ENCODE results near the gene KIN.
"Not testable (repeated sequence)": the region's sequence is repeated elsewhere in the genome, so short reads cannot be mapped to it uniquely, and the experiment has no call there.

The KIN gene

DNA sequence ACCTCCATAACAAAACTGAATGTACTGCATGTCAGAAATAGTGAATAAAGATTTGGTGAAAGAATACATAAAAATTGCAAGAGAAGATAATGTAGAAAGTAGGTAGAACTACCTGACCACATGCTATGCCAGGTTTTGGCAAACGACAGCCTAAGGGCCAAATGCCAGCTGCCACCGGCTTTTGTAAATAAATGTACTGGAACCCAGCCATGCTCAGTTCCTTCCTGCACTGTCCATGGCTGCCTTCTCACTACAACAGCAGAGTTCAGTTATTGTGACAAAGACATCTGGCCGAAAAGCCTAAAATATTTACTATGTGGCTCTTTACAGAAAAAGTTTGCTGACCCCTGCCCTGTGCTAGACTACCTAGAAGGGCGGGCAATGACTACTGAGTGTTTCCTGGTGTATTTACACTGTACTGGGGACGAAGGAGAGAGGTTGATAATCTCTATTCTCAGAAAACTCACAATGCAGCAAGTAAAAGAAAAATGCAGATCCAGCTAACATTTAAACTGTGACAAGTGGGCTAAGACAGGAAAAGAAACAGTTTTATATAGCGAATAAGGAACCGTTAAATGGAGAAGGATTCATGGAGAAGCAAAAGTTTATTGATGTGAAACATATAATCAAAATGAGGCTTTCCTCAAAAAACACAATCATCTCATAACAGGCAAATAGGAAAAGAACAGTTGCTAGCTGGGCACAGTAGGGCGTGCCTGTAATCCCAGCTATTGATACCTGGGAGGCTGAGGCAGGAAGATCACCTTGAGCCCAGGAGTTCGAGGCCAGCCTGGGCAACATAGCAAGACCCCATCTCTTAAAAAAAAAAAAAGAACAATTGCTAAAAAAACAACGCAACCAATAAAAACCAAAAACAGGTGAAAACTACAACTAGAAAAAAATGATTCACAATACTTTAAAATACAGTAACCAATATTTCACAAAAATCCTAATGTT lies 13.7 kb downstream of the KIN start:
- Histone ChIP-seq H3K27me3 (ENCODE audit: control insufficient read depth, insufficient read depth, low read length, poor library complexity, severe bottlenecking) (no peaks in the 10 kb centered on the region), H3K4me1 (ENCODE audit: control insufficient read depth, insufficient read depth, low read length) (no peaks in the 10 kb centered on the region), H3K9me3 (ENCODE audit: control insufficient read depth, low read length) (no peaks in the 10 kb centered on the region), H3K4me3 (ENCODE audit: insufficient read depth, low read depth, low read length) (no peak overlapping the region), H3K27ac (ENCODE audit: insufficient read depth, low read depth, low read length, poor library complexity, severe bottlenecking) (no peak overlapping the region), H3K36me3 (ENCODE audit: control insufficient read depth, insufficient read depth, low read length) (peaks cover 20% of the 10 kb centered on the region)
- 80 to 86% methylated on average over 8 to 10 of the region's 10 CpGs for WGBS, 2 experiments

DNA sequence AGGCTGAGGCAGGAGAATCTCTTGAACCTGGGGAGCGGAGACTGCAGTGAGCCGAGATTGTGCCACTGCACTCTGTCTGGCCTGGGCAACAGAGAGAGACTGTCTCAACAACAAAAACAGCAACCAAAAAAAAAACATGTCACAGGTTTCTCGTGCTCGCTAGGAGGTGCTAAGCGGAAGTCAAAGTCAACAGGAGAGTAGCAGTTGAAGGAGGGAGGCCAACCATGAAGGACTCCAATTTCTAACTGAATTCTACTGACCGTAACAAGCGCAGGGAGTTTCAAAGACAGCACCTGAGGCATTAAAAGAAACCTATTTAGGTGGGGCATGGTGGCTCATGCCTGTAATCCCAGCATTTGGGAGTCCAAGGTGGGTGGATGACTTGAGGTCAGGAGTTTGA lies 19.4 kb downstream of the KIN start:
- H3K27me3 ChIP-seq (ENCODE audit: control insufficient read depth, insufficient read depth, low read length, poor library complexity, severe bottlenecking) = no peaks in the 10 kb centered on the region
- H3K9me3 ChIP-seq (ENCODE audit: control insufficient read depth, low read length) = no peaks in the 10 kb centered on the region
- H3K27ac ChIP-seq (ENCODE audit: insufficient read depth, low read depth, low read length, poor library complexity, severe bottlenecking) = no peak overlapping the region
- WGBS, 2 experiments = 94 to 95% methylated on average over 7 of the region's 7 CpGs
- no peaks in the 10 kb centered on the region for H3K36me3 ChIP-seq (ENCODE audit: control insufficient read depth, insufficient read depth, low read length)
- no peaks in the 10 kb centered on the region for H3K4me1 ChIP-seq (ENCODE audit: control insufficient read depth, insufficient read depth, low read length)
- no peak overlapping the region for H3K4me3 ChIP-seq (ENCODE audit: insufficient read depth, low read depth, low read length)

DNA sequence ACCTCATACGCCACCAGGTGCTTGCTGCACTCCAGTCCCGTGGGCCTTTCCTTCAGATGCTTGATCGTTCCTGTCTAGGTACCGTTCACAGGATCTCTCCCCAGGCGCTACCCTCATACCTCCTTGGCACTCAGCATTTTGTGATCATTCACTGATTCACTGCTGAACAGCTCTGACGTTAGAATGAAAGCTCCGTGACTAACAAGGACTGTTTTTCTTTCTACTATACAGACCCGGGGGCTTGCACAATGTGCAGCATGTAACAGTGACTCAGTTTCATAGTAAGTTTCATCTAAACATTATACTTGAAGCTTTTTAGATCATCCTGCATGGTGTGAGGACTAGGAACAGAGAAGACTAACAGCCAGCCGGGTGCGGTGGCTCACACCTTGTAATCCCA lies 20.6 kb downstream of the KIN start:
- Histone ChIP-seq H3K9me3 (ENCODE audit: control insufficient read depth, low read length) (no peaks in the 10 kb centered on the region), H3K27me3 (ENCODE audit: control insufficient read depth, insufficient read depth, low read length, poor library complexity, severe bottlenecking) (no peaks in the 10 kb centered on the region), H3K36me3 (ENCODE audit: control insufficient read depth, insufficient read depth, low read length) (peaks cover 6% of the 10 kb centered on the region), H3K4me1 (ENCODE audit: control insufficient read depth, insufficient read depth, low read length) (no peaks in the 10 kb centered on the region), H3K4me3 (ENCODE audit: insufficient read depth, low read depth, low read length) (no peak overlapping the region), H3K27ac (ENCODE audit: insufficient read depth, low read depth, low read length, poor library complexity, severe bottlenecking) (no peak overlapping the region)
- WGBS, 2 experiments = 95 to 96% methylated on average over 10 of the region's 10 CpGs

DNA sequence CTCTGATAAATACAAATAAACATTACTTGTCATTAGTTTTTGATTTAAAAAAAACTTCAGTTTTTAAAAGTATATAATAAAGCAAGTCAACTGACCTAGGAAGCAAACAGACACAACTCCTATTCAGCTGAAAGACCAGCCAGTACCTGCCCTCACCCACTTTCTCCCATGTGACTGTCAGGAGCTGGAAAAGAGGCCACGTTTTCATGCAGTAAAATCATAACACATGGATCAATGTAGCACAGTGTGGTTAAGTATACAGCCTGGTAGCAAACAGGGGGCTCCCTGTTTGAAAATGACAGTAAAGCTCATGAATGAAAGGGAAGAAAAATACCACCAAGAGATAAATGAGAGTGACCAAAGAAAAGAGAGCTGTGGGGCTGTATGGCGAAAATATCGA lies 21.6 kb downstream of the KIN start:
- Histone ChIP-seq H3K9me3 (ENCODE audit: control insufficient read depth, low read length) (no peaks in the 10 kb centered on the region), H3K4me3 (ENCODE audit: insufficient read depth, low read depth, low read length) (no peak overlapping the region), H3K27ac (ENCODE audit: insufficient read depth, low read depth, low read length, poor library complexity, severe bottlenecking) (no peak overlapping the region), H3K27me3 (ENCODE audit: control insufficient read depth, insufficient read depth, low read length, poor library complexity, severe bottlenecking) (no peaks in the 10 kb centered on the region), H3K36me3 (ENCODE audit: control insufficient read depth, insufficient read depth, low read length) (peaks cover 8% of the 10 kb centered on the region), H3K4me1 (ENCODE audit: control insufficient read depth, insufficient read depth, low read length) (no peaks in the 10 kb centered on the region)
- WGBS, 2 experiments = 92 to 95% methylated on average over 3 of the region's 3 CpGs

DNA sequence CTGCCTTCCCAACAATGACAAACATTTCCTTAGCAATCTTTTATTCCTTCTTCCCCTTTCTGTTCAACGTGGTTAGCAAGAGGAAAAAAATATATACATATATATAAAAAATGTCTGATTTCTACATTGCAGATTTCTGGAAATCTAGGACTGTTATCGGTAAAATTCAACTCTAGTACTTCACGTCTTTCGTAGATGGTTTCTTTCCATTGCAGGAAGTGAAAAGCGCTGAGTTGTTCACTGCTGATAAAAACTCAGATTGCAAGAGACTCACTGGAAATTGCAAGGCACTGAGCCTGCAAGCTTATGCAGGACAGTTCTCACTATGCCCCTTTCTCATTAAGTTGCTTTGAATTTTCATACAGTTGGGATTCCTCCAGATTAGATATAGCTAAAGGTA lies 23.9 kb downstream of the KIN start:
- Histone ChIP-seq H3K27me3 (ENCODE audit: control insufficient read depth, insufficient read depth, low read length, poor library complexity, severe bottlenecking) (no peaks in the 10 kb centered on the region), H3K36me3 (ENCODE audit: control insufficient read depth, insufficient read depth, low read length) (peaks cover 13% of the 10 kb centered on the region), H3K27ac (ENCODE audit: insufficient read depth, low read depth, low read length, poor library complexity, severe bottlenecking) (no peak overlapping the region), H3K4me1 (ENCODE audit: control insufficient read depth, insufficient read depth, low read length) (no peaks in the 10 kb centered on the region), H3K9me3 (ENCODE audit: control insufficient read depth, low read length) (no peaks in the 10 kb centered on the region), H3K4me3 (ENCODE audit: insufficient read depth, low read depth, low read length) (no peak overlapping the region)
- WGBS, 2 experiments = 96 to 97% methylated on average over 4 of the region's 5 CpGs

DNA sequence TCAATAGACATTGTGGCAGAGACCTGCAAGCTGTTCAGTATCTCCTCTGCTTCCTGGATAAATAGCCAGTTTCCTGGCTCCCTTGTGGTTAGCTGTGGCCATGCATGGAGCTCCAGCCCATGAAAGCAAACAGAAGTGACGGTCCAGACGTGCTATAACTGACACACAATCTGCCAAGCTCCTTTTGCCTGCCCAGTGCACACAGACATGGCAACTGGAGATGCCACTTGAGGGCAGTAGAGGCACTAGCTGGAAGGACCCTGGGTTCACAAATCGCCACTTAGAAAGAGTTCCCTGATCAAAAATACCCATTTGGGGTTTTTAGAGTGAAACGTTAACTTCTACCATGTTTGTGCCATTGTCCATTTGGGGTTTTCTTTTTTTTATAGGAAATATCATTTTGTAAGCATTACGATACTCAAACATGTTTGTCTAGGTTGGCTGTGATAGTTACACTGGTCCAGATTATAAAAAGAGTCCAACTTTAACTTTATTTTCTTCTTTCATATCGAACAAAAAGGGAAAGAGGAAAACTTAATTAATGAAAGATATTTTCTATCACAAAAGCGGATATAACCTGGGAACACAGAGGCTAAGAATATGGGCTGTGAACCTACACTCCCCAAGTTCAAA lies 31.3 kb downstream of the KIN start:
- H3K36me3 ChIP-seq (ENCODE audit: control insufficient read depth, insufficient read depth, low read length) = peaks cover 33% of the 10 kb centered on the region
- no peak overlapping the region for H3K27ac ChIP-seq (ENCODE audit: insufficient read depth, low read depth, low read length, poor library complexity, severe bottlenecking)
- H3K4me1 ChIP-seq (ENCODE audit: control insufficient read depth, insufficient read depth, low read length) = no peaks in the 10 kb centered on the region
- no peaks in the 10 kb centered on the region for H3K9me3 ChIP-seq (ENCODE audit: control insufficient read depth, low read length)
- no peak overlapping the region for H3K4me3 ChIP-seq (ENCODE audit: insufficient read depth, low read depth, low read length)
- no peaks in the 10 kb centered on the region for H3K27me3 ChIP-seq (ENCODE audit: control insufficient read depth, insufficient read depth, low read length, poor library complexity, severe bottlenecking)
- 91 to 96% methylated on average over 5 to 6 of the region's 7 CpGs for WGBS, 2 experiments

DNA sequence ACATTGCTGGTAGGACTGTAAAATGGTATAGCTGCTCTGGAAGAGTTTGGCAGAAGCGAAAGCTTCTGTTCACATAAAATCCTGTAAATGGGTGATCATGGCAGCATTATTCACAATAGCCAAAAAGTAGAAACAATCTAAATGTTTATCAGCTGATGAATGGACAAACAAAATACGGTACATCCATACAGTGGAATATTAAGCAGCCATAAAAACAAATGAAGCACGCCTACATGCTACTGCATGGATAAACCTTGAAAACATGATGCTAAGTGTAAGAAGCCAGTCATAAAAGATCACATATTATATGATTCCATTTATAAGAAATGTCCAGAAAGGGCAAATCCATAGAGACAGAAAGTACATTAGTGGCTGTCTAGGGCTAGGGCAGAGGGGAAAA lies 32.7 kb downstream of the KIN start:
- H3K4me3 ChIP-seq (ENCODE audit: insufficient read depth, low read depth, low read length) = no peak overlapping the region
- no peaks in the 10 kb centered on the region for H3K27me3 ChIP-seq (ENCODE audit: control insufficient read depth, insufficient read depth, low read length, poor library complexity, severe bottlenecking)
- H3K9me3 ChIP-seq (ENCODE audit: control insufficient read depth, low read length) = no peaks in the 10 kb centered on the region
- whole genome bisulfite sequencing, 2 experiments = 95 to 96% methylated on average over 3 of the region's 3 CpGs
- H3K36me3 ChIP-seq (ENCODE audit: control insufficient read depth, insufficient read depth, low read length) = peaks cover 33% of the 10 kb centered on the region
- H3K27ac ChIP-seq (ENCODE audit: insufficient read depth, low read depth, low read length, poor library complexity, severe bottlenecking) = no peak overlapping the region
- H3K4me1 ChIP-seq (ENCODE audit: control insufficient read depth, insufficient read depth, low read length) = no peaks in the 10 kb centered on the region

DNA sequence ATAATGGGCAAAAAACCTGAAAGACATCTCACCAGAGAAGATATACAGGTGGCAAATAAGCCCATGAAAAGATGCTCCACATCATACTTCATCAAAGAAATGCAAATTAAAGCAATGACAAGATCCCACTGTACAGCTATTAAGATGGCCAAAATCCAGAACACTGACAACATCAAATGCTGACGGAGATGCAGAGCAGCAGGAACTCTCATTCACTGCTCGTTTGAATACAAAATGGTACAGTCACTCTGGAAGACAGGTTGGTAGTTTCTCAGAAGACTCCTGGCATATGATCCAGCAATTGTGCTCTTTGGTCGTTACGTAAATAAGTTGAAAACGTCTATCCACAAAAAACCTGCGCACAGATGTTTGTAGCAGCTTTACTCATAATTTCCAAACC lies 35.5 kb downstream of the KIN start:
- peaks cover 16% of the 10 kb centered on the region for H3K36me3 ChIP-seq (ENCODE audit: control insufficient read depth, insufficient read depth, low read length)

DNA sequence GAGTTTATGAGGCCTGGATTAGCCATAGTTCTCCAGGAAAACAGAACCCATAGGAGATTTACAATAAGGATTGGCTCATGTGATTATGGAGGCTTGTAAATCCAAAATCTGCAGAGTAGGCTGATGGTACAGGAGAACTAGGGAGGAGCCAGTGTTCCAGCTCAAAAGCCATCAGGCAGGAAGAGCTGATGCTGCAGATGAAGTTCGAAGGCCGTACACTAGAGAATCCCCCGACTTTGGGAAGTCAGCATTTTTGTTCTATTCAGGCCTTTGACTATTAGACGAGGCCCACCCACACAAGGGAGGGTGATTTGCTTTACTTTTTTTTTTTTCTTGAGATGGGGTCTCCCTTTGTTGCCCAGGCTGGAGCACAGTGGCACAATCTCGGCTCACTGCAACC lies 37.6 kb downstream of the KIN start:
- H3K27me3 ChIP-seq (ENCODE audit: control insufficient read depth, insufficient read depth, low read length, poor library complexity, severe bottlenecking) = no peaks in the 10 kb centered on the region
- no peaks in the 10 kb centered on the region for H3K4me1 ChIP-seq (ENCODE audit: control insufficient read depth, insufficient read depth, low read length)
- H3K27ac ChIP-seq (ENCODE audit: insufficient read depth, low read depth, low read length, poor library complexity, severe bottlenecking) = no peak overlapping the region
- WGBS, 2 experiments = 87 to 94% methylated on average over 5 of the region's 5 CpGs
- H3K4me3 ChIP-seq (ENCODE audit: insufficient read depth, low read depth, low read length) = no peak overlapping the region
- H3K36me3 ChIP-seq (ENCODE audit: control insufficient read depth, insufficient read depth, low read length) = peaks cover 8% of the 10 kb centered on the region
- H3K9me3 ChIP-seq (ENCODE audit: control insufficient read depth, low read length) = no peaks in the 10 kb centered on the region

More for the DNA sequence above, 35.5 kb downstream of the KIN start:
- Histone ChIP-seq H3K9me3 (ENCODE audit: control insufficient read depth, low read length) (no peaks in the 10 kb centered on the region), H3K27me3 (ENCODE audit: control insufficient read depth, insufficient read depth, low read length, poor library complexity, severe bottlenecking) (no peaks in the 10 kb centered on the region), H3K4me1 (ENCODE audit: control insufficient read depth, insufficient read depth, low read length) (no peaks in the 10 kb centered on the region), H3K4me3 (ENCODE audit: insufficient read depth, low read depth, low read length) (no peak overlapping the region), H3K27ac (ENCODE audit: insufficient read depth, low read depth, low read length, poor library complexity, severe bottlenecking) (no peak overlapping the region)
- WGBS, 2 experiments = 94 to 96% methylated on average over 6 of the region's 6 CpGs

DNA sequence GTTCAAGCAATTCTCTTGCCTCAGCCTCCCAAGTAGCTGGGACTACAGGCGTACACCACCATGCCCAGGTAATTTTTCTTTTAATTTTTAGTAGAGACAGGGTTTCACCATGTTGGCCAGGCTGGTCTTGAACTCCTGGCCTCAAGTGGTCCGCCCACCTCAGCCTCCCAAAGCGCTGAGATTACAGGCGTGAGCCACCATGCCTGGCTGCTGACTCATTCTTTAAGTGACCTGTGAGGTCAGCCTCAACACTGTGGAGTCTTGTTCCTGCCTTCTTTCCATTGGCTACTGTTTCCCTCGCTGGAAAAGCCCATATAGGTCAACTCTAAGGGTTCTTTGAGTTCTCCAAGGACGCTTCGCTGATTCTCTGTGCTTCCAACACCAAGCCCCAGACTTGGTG lies 39.2 kb downstream of the KIN start:
- H3K4me3 ChIP-seq (ENCODE audit: insufficient read depth, low read depth, low read length); H3K36me3 ChIP-seq (ENCODE audit: control insufficient read depth, insufficient read depth, low read length); H3K27ac ChIP-seq (ENCODE audit: insufficient read depth, low read depth, low read length, poor library complexity, severe bottlenecking); H3K4me1 ChIP-seq (ENCODE audit: control insufficient read depth, insufficient read depth, low read length); H3K27me3 ChIP-seq (ENCODE audit: control insufficient read depth, insufficient read depth, low read length, poor library complexity, severe bottlenecking); H3K9me3 ChIP-seq (ENCODE audit: control insufficient read depth, low read length): not testable (repeated sequence)
- WGBS, 2 experiments = 90 to 91% methylated on average over 7 of the region's 7 CpGs
